C4-2B (cell line): Measurements from ENCODE around the gene MED29.

Source experiments
- CTCF ChIP-seq: fragments of 450-650 bp; conservative IDR thresholded peaks from 2 replicates; pipeline ENCODE4 v1.5.1; 2017; ENCODE audit warnings: mild to moderate bottlenecking
- ZFX ChIP-seq: fragments of 450-650 bp; IDR thresholded peaks from 2 replicates; pipeline ENCODE4 v1.6.1; 2017

GRCh38 chr19:39448271-39448670 lies 57.1 kb downstream of the MED29 start:
- no peak for TF ChIP-seq CTCF
- TF ChIP-seq ZFX = no peak
